ENCODE results near the gene ARHGEF37.

The ARHGEF37 gene

DNA sequence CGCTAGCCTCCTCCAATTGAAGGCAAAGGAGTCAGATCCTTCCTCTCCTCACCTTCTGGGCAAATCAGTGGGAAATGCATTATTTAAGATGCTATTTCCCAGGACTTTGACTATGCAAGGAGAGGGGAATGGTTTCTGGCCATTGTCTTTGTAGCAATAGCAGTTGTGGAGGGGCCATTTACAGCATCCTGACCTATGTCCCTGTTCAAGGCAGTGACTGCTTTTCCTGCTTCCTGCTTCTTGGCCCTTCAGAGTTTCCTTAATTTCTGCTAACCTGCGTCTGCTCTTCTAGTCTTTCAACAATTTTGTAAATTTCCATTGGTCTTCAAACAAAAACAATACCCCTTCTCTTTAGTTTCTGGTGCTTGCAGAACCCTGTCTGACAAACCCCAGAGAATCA, 76.0 kb downstream of the ARHGEF37 start:
- H3K36me3 ChIP-seq (replicated peaks; ENCODE audit: low read depth, low read length), result no peaks in the 10 kb centered on the region
- H4K20me1 ChIP-seq (ENCODE audit: insufficient read depth, low read length), result no peaks in the 10 kb centered on the region
- TF ChIP-seq EZH2phosphoT487 (IDR thresholded peaks at IDR 0.05; ENCODE audit: low read depth), result no peak
- TF ChIP-seq, protein P1, sequence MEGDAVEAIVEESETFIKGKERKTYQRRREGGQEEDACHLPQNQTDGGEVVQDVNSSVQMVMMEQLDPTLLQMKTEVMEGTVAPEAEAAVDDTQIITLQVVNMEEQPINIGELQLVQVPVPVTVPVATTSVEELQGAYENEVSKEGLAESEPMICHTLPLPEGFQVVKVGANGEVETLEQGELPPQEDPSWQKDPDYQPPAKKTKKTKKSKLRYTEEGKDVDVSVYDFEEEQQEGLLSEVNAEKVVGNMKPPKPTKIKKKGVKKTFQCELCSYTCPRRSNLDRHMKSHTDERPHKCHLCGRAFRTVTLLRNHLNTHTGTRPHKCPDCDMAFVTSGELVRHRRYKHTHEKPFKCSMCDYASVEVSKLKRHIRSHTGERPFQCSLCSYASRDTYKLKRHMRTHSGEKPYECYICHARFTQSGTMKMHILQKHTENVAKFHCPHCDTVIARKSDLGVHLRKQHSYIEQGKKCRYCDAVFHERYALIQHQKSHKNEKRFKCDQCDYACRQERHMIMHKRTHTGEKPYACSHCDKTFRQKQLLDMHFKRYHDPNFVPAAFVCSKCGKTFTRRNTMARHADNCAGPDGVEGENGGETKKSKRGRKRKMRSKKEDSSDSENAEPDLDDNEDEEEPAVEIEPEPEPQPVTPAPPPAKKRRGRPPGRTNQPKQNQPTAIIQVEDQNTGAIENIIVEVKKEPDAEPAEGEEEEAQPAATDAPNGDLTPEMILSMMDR (IDR thresholded peaks at IDR 0.05; ENCODE audit: low read depth, low read length), result no peak
- no peaks in the 10 kb centered on the region for H3K4me1 ChIP-seq (ENCODE audit: low read length)
- no peak overlapping the region for H2AFZ ChIP-seq (ENCODE audit: low read depth, low read length)
- no peak overlapping the region for H3K4me2 ChIP-seq (ENCODE audit: low read length)
- no peaks in the 10 kb centered on the region for H3K79me2 ChIP-seq (ENCODE audit: low read length)
- H3K9ac ChIP-seq (ENCODE audit: low read length), result no peak overlapping the region
- no peak overlapping the region for H3K27ac ChIP-seq (ENCODE audit: low read length)
- H3K9me3 ChIP-seq (ENCODE audit: insufficient read depth, low read length), result no peaks in the 10 kb centered on the region
- H3K4me3 ChIP-seq (ENCODE audit: low read length), result no peak overlapping the region
- H3K27me3 ChIP-seq (ENCODE audit: low read depth, low read length), result no peaks in the 10 kb centered on the region

- Histone ChIP-seq H2AFZ (ENCODE audit: low read depth, low read length) (no peak overlapping the region), H3K9ac (ENCODE audit: low read length) (no peak overlapping the region), H3K9me3 (ENCODE audit: insufficient read depth, low read length) (no peaks in the 10 kb centered on the region), H3K36me3 (replicated peaks; ENCODE audit: low read depth, low read length) (no peaks in the 10 kb centered on the region), H3K27ac (ENCODE audit: low read length) (no peak overlapping the region), H3K79me2 (ENCODE audit: low read length) (no peaks in the 10 kb centered on the region), H3K4me3 (ENCODE audit: low read length) (no peak overlapping the region), H3K4me2 (ENCODE audit: low read length) (no peak overlapping the region), H3K27me3 (ENCODE audit: low read depth, low read length) (no peaks in the 10 kb centered on the region), H3K4me1 (ENCODE audit: low read length) (no peaks in the 10 kb centered on the region), H4K20me1 (ENCODE audit: insufficient read depth, low read length) (no peaks in the 10 kb centered on the region)
- no peak for TF ChIP-seq EZH2phosphoT487 (IDR thresholded peaks at IDR 0.05; ENCODE audit: low read depth)
- TF ChIP-seq, protein P1 (IDR thresholded peaks at IDR 0.05; ENCODE audit: low read depth, low read length), result no peak
These were observed 77.0 kb downstream of the ARHGEF37 start for GRCh38 chr5:149658299-149658698.

GRCh38 chr5:149664083-149664482, 82.8 kb downstream of the ARHGEF37 start:
- Histone ChIP-seq H3K9ac (ENCODE audit: low read length) (no peak overlapping the region), H3K4me3 (ENCODE audit: low read length) (no peak overlapping the region), H3K27ac (ENCODE audit: low read length) (no peak overlapping the region), H4K20me1 (ENCODE audit: insufficient read depth, low read length) (no peaks in the 10 kb centered on the region), H3K9me3 (ENCODE audit: insufficient read depth, low read length) (no peaks in the 10 kb centered on the region), H2AFZ (ENCODE audit: low read depth, low read length) (no peak overlapping the region), H3K4me2 (ENCODE audit: low read length) (no peak overlapping the region), H3K4me1 (ENCODE audit: low read length) (0 out of 2 replicates have a peak, but pooled peaks cover 2% of the 10 kb centered on the region), H3K79me2 (ENCODE audit: low read length) (no peaks in the 10 kb centered on the region), H3K27me3 (ENCODE audit: low read depth, low read length) (no peaks in the 10 kb centered on the region), H3K36me3 (replicated peaks; ENCODE audit: low read depth, low read length) (no peaks in the 10 kb centered on the region)
- TF ChIP-seq, protein P1 (IDR thresholded peaks at IDR 0.05; ENCODE audit: low read depth, low read length), result no peak
- TF ChIP-seq EZH2phosphoT487 (IDR thresholded peaks at IDR 0.05; ENCODE audit: low read depth), result no peak

GRCh38 chr5:149664666-149665415, 83.5 kb downstream of the ARHGEF37 start:
- Histone ChIP-seq H3K27ac (ENCODE audit: low read length) (no peak overlapping the region), H3K4me2 (ENCODE audit: low read length) (no peak overlapping the region), H2AFZ (ENCODE audit: low read depth, low read length) (no peak overlapping the region), H4K20me1 (ENCODE audit: insufficient read depth, low read length) (no peaks in the 10 kb centered on the region), H3K79me2 (ENCODE audit: low read length) (no peaks in the 10 kb centered on the region), H3K27me3 (ENCODE audit: low read depth, low read length) (no peaks in the 10 kb centered on the region), H3K4me3 (ENCODE audit: low read length) (no peak overlapping the region), H3K9me3 (ENCODE audit: insufficient read depth, low read length) (no peaks in the 10 kb centered on the region), H3K36me3 (replicated peaks; ENCODE audit: low read depth, low read length) (no peaks in the 10 kb centered on the region), H3K9ac (ENCODE audit: low read length) (no peak overlapping the region), H3K4me1 (ENCODE audit: low read length) (0 out of 2 replicates have a peak, but pooled peaks cover 2% of the 10 kb centered on the region)
- TF ChIP-seq EZH2phosphoT487 (IDR thresholded peaks at IDR 0.05; ENCODE audit: low read depth), result no peak
- TF ChIP-seq, protein P1 (IDR thresholded peaks at IDR 0.05; ENCODE audit: low read depth, low read length), result no peak
